BJ (cell line): ENCODE measurements around the gene APOC4. TPM values are rescaled to one million over a fixed set of nuclear protein-coding genes. Genes with fewer than 3 reads are reported as not detected.

Experiments
- CTCF ChIA-PET: fragments of 350-600 bp; formaldehyde crosslinking; extraction: SDS; loops from one replicate; lab custom pipeline; 2021; ENCODE audit warnings: antibody characterized with exemption, inconsistent platforms; lab: Yijun Ruan, JAX
- POLR2A ChIA-PET: fragments of 300-600 bp; sonication (Branson Sonifier 250); formaldehyde crosslinking; extraction: SDS; loops from one replicate; lab custom pipeline; 2021; ENCODE audit warnings: antibody characterized with exemption; lab: Charles Lee
- DNase-seq: peaks from one replicate; pipeline ENCODE4 v3.0.0-alpha.2; 2011; ENCODE audit warnings: low read depth
- H3K27me3 ChIP-seq: 2 replicates; pipeline ENCODE4 v1.6.0; 2011; ENCODE audit warnings: low read length; ENCODE audit not compliant: control insufficient read depth, insufficient read depth
- H3K36me3 ChIP-seq: 2 replicates; pipeline ENCODE4 v1.5.1; 2011; ENCODE audit warnings: low read length; ENCODE audit not compliant: control insufficient read depth, insufficient read depth
- H3K4me3 ChIP-seq: 2 replicates; pipeline ENCODE4 v1.5.1; 2011; ENCODE audit warnings: low read depth, mild to moderate bottlenecking, control low read depth, low read length
- polyA plus RNA-seq: library from polyadenylated mRNA; depleted of rRNA; stranded (reverse); fragments of >200 nt; gene quantifications from 2 replicates; pipeline ENCODE4 v1.2.3, GENCODE V29; 2011
- TF ChIP-seq, protein P1 (sequence below): IDR thresholded peaks from 2 replicates; pipeline ENCODE4 v1.5.1; 2011; ENCODE audit warnings: low read depth, mild to moderate bottlenecking, control low read depth, inconsistent platforms, low read length, moderate library complexity; ENCODE audit not compliant: insufficient read depth

The APOC4 gene
- polyA plus RNA-seq, 1 experiment: not detected

GRCh38 chr19:44939668-44940067 lies 2.4 kb upstream of the APOC4 start:
- no peak for DNase-seq
- ChIA-PET POLR2A (no interaction called here), CTCF (no interaction called here)
- Histone ChIP-seq H3K36me3 (no peaks in the 10 kb centered on the region), H3K4me3 (no peak overlapping the region), H3K27me3 (no peaks in the 10 kb centered on the region)
- TF ChIP-seq, protein P1, sequence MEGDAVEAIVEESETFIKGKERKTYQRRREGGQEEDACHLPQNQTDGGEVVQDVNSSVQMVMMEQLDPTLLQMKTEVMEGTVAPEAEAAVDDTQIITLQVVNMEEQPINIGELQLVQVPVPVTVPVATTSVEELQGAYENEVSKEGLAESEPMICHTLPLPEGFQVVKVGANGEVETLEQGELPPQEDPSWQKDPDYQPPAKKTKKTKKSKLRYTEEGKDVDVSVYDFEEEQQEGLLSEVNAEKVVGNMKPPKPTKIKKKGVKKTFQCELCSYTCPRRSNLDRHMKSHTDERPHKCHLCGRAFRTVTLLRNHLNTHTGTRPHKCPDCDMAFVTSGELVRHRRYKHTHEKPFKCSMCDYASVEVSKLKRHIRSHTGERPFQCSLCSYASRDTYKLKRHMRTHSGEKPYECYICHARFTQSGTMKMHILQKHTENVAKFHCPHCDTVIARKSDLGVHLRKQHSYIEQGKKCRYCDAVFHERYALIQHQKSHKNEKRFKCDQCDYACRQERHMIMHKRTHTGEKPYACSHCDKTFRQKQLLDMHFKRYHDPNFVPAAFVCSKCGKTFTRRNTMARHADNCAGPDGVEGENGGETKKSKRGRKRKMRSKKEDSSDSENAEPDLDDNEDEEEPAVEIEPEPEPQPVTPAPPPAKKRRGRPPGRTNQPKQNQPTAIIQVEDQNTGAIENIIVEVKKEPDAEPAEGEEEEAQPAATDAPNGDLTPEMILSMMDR: no peak

DNA sequence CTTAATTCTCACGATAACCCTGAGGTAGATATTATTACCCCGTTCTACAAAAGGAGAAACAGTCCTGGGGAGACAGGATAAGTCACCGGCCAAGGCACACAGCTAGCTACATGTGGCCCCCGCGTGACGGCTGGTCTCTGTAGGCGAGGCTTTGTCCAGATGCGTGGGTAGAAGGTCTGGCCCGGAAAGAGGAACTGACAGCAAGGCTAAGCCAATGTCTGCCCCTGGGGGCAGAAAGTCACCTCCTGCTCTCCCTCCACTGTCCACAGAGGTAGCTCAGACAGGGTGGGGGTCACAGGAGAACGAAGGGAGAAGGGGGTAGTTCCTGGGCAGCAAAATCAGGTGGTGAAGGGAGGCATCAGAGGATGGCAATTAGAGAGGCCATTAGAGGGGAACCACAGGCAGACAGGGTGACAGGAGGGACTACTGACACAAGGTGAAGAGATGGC lies 1.8 kb downstream of the APOC4 start:
- ChIA-PET CTCF (no interaction called here), POLR2A (no interaction called here)

GRCh38 chr19:44947041-44947581 lies 5.1 kb downstream of the APOC4 start:
- TF ChIP-seq, protein P1: no peak
- Histone ChIP-seq H3K4me3 (no peak overlapping the region), H3K27me3 (no peaks in the 10 kb centered on the region), H3K36me3 (peaks cover 2% of the 10 kb centered on the region; the same call in 1 of the 2 replicates)
- POLR2A ChIA-PET: no interaction called here
- no peak for DNase-seq
- CTCF ChIA-PET: interaction anchor here (12.3 kb wide), 1 partner anchor 42 kb away, joined by 151 read pairs; the partner anchor contains the start of gene APOE

More for the DNA sequence above, 1.8 kb downstream of the APOC4 start:
- no peak overlapping the region for H3K4me3 ChIP-seq
- TF ChIP-seq, protein P1: no peak
- DNase-seq: no peak
- no peaks in the 10 kb centered on the region for H3K27me3 ChIP-seq
- H3K36me3 ChIP-seq: no peaks in the 10 kb centered on the region

- Histone ChIP-seq H3K36me3 (peaks cover 2% of the 10 kb centered on the region; the same call in 1 of the 2 replicates), H3K4me3 (no peak overlapping the region), H3K27me3 (no peaks in the 10 kb centered on the region)
- POLR2A ChIA-PET: no interaction called here
- TF ChIP-seq, protein P1: no peak
- no peak for DNase-seq
- CTCF ChIA-PET: interaction anchor here (1.0 to 12.3 kb wide), 4 partner anchors 22 to 53 kb away, joined by 3 to 151 read pairs (median 4); partner anchors contain the start of gene APOE
Observed at GRCh38 chr19:44948237-44948636, 6.2 kb downstream of the APOC4 start.

- peaks cover 2% of the 10 kb centered on the region; the same call in 1 of the 2 replicates for H3K36me3 ChIP-seq
- ChIA-PET CTCF (interaction anchor here (1.1 to 12.3 kb wide), 3 partner anchors 23 to 53 kb away, joined by 3 to 151 read pairs (median 5); partner anchors contain the start of gene APOE), POLR2A (no interaction called here)
- H3K4me3 ChIP-seq: no peak overlapping the region
- TF ChIP-seq, protein P1: no peak
- no peak for DNase-seq
- no peaks in the 10 kb centered on the region for H3K27me3 ChIP-seq
Observed at GRCh38 chr19:44948763-44949374, 6.8 kb downstream of the APOC4 start.
